Measurements from ENCODE around the gene CCDC86. TPM values are rescaled to one million over a fixed set of nuclear protein-coding genes. Genes with fewer than 3 reads are reported as not detected.

Gene CCDC86
- polyA plus RNA-seq, 1 of the 3 experiments (the other 2 are of a cell fraction) = 34.7 TPM

- Histone ChIP-seq H3K36me3 (replicated peaks in 1 of 2; ENCODE audit: control insufficient read depth in 1 of 2, insufficient read depth in 2 of 2, low read length in 1 of 2) (peaks cover 31 to 39% of the 10 kb centered on the region in 2 experiments), H3K27ac (ENCODE audit: low read depth in 2 of 2, low read length in 1 of 2) (peak overlapping the region in 1 of 2 experiments; percentile 3; a peak in 1 of 4 replicates), H3K9ac (no peak overlapping the region), H2AFZ (ENCODE audit: low read depth) (no peak overlapping the region), H3K4me3 (ENCODE audit: low read depth in 2 of 2, low read length in 1 of 2) (no peak overlapping the region), H3F3A (replicated peaks; ENCODE audit: insufficient read depth) (peaks cover 3% of the 10 kb centered on the region), H4K20me1 (ENCODE audit: insufficient read depth) (no peaks in the 10 kb centered on the region), H3K79me2 (ENCODE audit: insufficient read depth) (no peaks in the 10 kb centered on the region), H3K9me3 (no peaks in the 10 kb centered on the region), H3K4me1 (ENCODE audit: control insufficient read depth in 1 of 2, insufficient read depth in 2 of 2, low read depth in 1 of 2, low read length in 1 of 2) (peaks cover 0 to 11% of the 10 kb centered on the region in 2 experiments; a peak in 1 of 4 replicates), H3K9me2 (no peaks in the 10 kb centered on the region), H3K27me3 (ENCODE audit: insufficient read depth) (no peaks in the 10 kb centered on the region), H3K4me2 (no peak overlapping the region)
- TF ChIP-seq REST (IDR thresholded peaks at IDR 0.05; ENCODE audit: low read depth, low read length) (no peak), RCOR1 (IDR thresholded peaks at IDR 0.05; ENCODE audit: low read length) (no peak), TEAD4 (IDR thresholded peaks at IDR 0.05; ENCODE audit: borderline replicate concordance, insufficient read depth) (no peak), TCF12 (IDR thresholded peaks at IDR 0.05) (no peak), SMC3 (IDR thresholded peaks at IDR 0.05; ENCODE audit: low read depth, low read length) (no peak), EP300 (IDR thresholded peaks at IDR 0.05; ENCODE audit: borderline replicate concordance in 1 of 2, low read depth in 1 of 2, low read length in 1 of 2) (no peak), NFIC (IDR thresholded peaks at IDR 0.05; ENCODE audit: borderline replicate concordance) (no peak), RAD21 (IDR thresholded peaks at IDR 0.05; ENCODE audit: low read length) (no peak), RXRA (IDR thresholded peaks at IDR 0.05; ENCODE audit: borderline replicate concordance, low read depth) (no peak), USF1 (IDR thresholded peaks at IDR 0.05; ENCODE audit: borderline replicate concordance, low read depth) (no peak), FOXJ3 (CRISPR knock-in tag; IDR thresholded peaks at IDR 0.05) (no peak), ELF1 (IDR thresholded peaks at IDR 0.05) (no peak), GABPA (IDR thresholded peaks at IDR 0.05; ENCODE audit: low read depth) (no peak), MXI1 (IDR thresholded peaks at IDR 0.05; ENCODE audit: low read depth, low read length) (no peak), USF2 (IDR thresholded peaks at IDR 0.05; ENCODE audit: borderline replicate concordance, low read depth, low read length) (no peak), CHD2 (IDR thresholded peaks at IDR 0.05; ENCODE audit: low read length, partially characterized antibody) (no peak), FOXM1 (IDR thresholded peaks at IDR 0.05; ENCODE audit: low read depth) (no peak)
- ChIA-PET CTCF (interaction anchor here (1.6 to 21.9 kb wide), 3 partner anchors 7 to 116 kb away, joined by 5 to 550 read pairs (median 55); partner anchors contain the start of gene CCDC86), POLR2A (no interaction called here)
- 96% methylated on average over 6 of the region's 7 CpGs for WGBS (ENCODE audit: low lambda C conversion rate)
- no peak for DNase-seq
Observed at GRCh38 chr11:60891103-60891741, 49.3 kb downstream of the CCDC86 start.

All from SK-N-SH (cell line).